Measurements from ENCODE around the gene IL23A.

IL23A gene

GRCh38 chr12:56299308-56299852, 39.3 kb upstream of the IL23A start:
- H3K4me2 ChIP-seq (ENCODE audit: low read length), result peak overlapping the region; percentile 36
- H3K27ac ChIP-seq (ENCODE audit: low read depth, low read length), result peak overlapping the region; percentile 84
- no peak overlapping the region for H4K8ac ChIP-seq (ENCODE audit: low read depth, low read length)
- H3K56ac ChIP-seq (ENCODE audit: low read length), result peak overlapping the region; percentile 95
- H2BK5ac ChIP-seq (ENCODE audit: low read length), result no peak overlapping the region
- H3K79me2 ChIP-seq (ENCODE audit: control insufficient read depth, insufficient read depth, low read length), result peaks cover 35% of the 10 kb centered on the region
- peak; percentile 10 for DNase-seq
- no peak overlapping the region for H4K5ac ChIP-seq (ENCODE audit: low read length)
- H2AK5ac ChIP-seq (ENCODE audit: low read length), result peak overlapping the region; percentile 45
- no peaks in the 10 kb centered on the region for H3K27me3 ChIP-seq (ENCODE audit: insufficient read depth, low read length, poor library complexity)
- H2BK120ac ChIP-seq (ENCODE audit: low read depth, low read length), result no peak overlapping the region
- no CpG with 5 or more reads among the region's 10 CpGs for WGBS (ENCODE audit: extremely low coverage, insufficient coverage, low lambda C conversion rate)
- peak overlapping the region; percentile 60 for H3K4ac ChIP-seq (ENCODE audit: low read depth, low read length)
- peak overlapping the region; percentile 98 for H3K9ac ChIP-seq (ENCODE audit: low read length)
- H3K4me1 ChIP-seq (ENCODE audit: control insufficient read depth, low read depth, low read length), result peaks cover 7% of the 10 kb centered on the region
- H3K18ac ChIP-seq (ENCODE audit: low read length), result peak overlapping the region; percentile 8
- peaks cover 16% of the 10 kb centered on the region for H3K79me1 ChIP-seq (ENCODE audit: low read length)
- H3K23ac ChIP-seq (ENCODE audit: low read length), result no peak overlapping the region
- no peaks in the 10 kb centered on the region for H3K36me3 ChIP-seq (ENCODE audit: control insufficient read depth, insufficient read depth, low read length)
- no peak overlapping the region for H2BK15ac ChIP-seq (replicated peaks; ENCODE audit: low read depth)
- peak overlapping the region; percentile 98 for H3K4me3 ChIP-seq (ENCODE audit: low read length)

- peaks cover 7% of the 10 kb centered on the region for H3K4me1 ChIP-seq (ENCODE audit: control insufficient read depth, low read depth, low read length)
- H4K8ac ChIP-seq (ENCODE audit: low read depth, low read length), result no peak within 1 kb of the TSS
- H2BK5ac ChIP-seq (ENCODE audit: low read length), result peak within 1 kb of the TSS; percentile 20
- peak within 1 kb of the TSS; percentile 98 for H3K4me3 ChIP-seq (ENCODE audit: low read length)
- no CpG with 5 or more reads among the region's 63 CpGs for WGBS (ENCODE audit: extremely low coverage, insufficient coverage, low lambda C conversion rate)
- H3K36me3 ChIP-seq (ENCODE audit: control insufficient read depth, insufficient read depth, low read length), result no peaks in the 10 kb centered on the region
- H3K9ac ChIP-seq (ENCODE audit: low read length), result peak within 1 kb of the TSS; percentile 98
- H3K79me1 ChIP-seq (ENCODE audit: low read length), result peaks cover 16% of the 10 kb centered on the region
- no peak within 1 kb of the TSS for H2BK15ac ChIP-seq (replicated peaks; ENCODE audit: low read depth)
- H2AK5ac ChIP-seq (ENCODE audit: low read length), result peak within 1 kb of the TSS; percentile 56
- H3K56ac ChIP-seq (ENCODE audit: low read length), result peak within 1 kb of the TSS; percentile 95
- H3K4ac ChIP-seq (ENCODE audit: low read depth, low read length), result peak within 1 kb of the TSS; percentile 60
- no peak within 1 kb of the TSS for H3K23ac ChIP-seq (ENCODE audit: low read length)
- DNase-seq, result peak; percentile 99
- peak within 1 kb of the TSS; percentile 36 for H3K4me2 ChIP-seq (ENCODE audit: low read length)
- no peak within 1 kb of the TSS for H4K5ac ChIP-seq (ENCODE audit: low read length)
- peaks cover 32% of the 10 kb centered on the region for H3K79me2 ChIP-seq (ENCODE audit: control insufficient read depth, insufficient read depth, low read length)
- H3K27ac ChIP-seq (ENCODE audit: low read depth, low read length), result peak within 1 kb of the TSS; percentile 84
- no peak within 1 kb of the TSS for H2BK120ac ChIP-seq (ENCODE audit: low read depth, low read length)
- peak within 1 kb of the TSS; percentile 8 for H3K18ac ChIP-seq (ENCODE audit: low read length)
- no peaks in the 10 kb centered on the region for H3K27me3 ChIP-seq (ENCODE audit: insufficient read depth, low read length, poor library complexity)
Observed at GRCh38 chr12:56299853-56300643, 38.6 kb upstream of the IL23A start, which contains the start of gene CS. Gene CS (minus strand): TSS chr12:56300330. CDS start chr12:56300201, 129 bp downstream.

- H3K4me2 ChIP-seq (ENCODE audit: low read length), result peak overlapping the region; percentile 34
- H3K27me3 ChIP-seq (ENCODE audit: insufficient read depth, low read length, poor library complexity), result no peaks in the 10 kb centered on the region
- peak overlapping the region; percentile 81 for H3K56ac ChIP-seq (ENCODE audit: low read length)
- peaks cover 7% of the 10 kb centered on the region for H3K4me1 ChIP-seq (ENCODE audit: control insufficient read depth, low read depth, low read length)
- H2BK120ac ChIP-seq (ENCODE audit: low read depth, low read length), result no peak overlapping the region
- peak overlapping the region; percentile 42 for H3K27ac ChIP-seq (ENCODE audit: low read depth, low read length)
- peak overlapping the region; percentile 16 for H2BK5ac ChIP-seq (ENCODE audit: low read length)
- no peak overlapping the region for H3K4ac ChIP-seq (ENCODE audit: low read depth, low read length)
- DNase-seq, result peak; percentile 16
- H4K8ac ChIP-seq (ENCODE audit: low read depth, low read length), result no peak overlapping the region
- H3K23ac ChIP-seq (ENCODE audit: low read length), result no peak overlapping the region
- H2BK15ac ChIP-seq (replicated peaks; ENCODE audit: low read depth), result no peak overlapping the region
- peaks cover 2% of the 10 kb centered on the region for H3K36me3 ChIP-seq (ENCODE audit: control insufficient read depth, insufficient read depth, low read length)
- H3K18ac ChIP-seq (ENCODE audit: low read length), result no peak overlapping the region
- H4K5ac ChIP-seq (ENCODE audit: low read length), result no peak overlapping the region
- no CpG with 5 or more reads among the region's 21 CpGs for WGBS (ENCODE audit: extremely low coverage, insufficient coverage, low lambda C conversion rate)
- peaks cover 32% of the 10 kb centered on the region for H3K79me2 ChIP-seq (ENCODE audit: control insufficient read depth, insufficient read depth, low read length)
- peaks cover 16% of the 10 kb centered on the region for H3K79me1 ChIP-seq (ENCODE audit: low read length)
- no peak overlapping the region for H3K4me3 ChIP-seq (ENCODE audit: low read length)
- H3K9ac ChIP-seq (ENCODE audit: low read length), result peak overlapping the region; percentile 65
- H2AK5ac ChIP-seq (ENCODE audit: low read length), result peak overlapping the region; percentile 56
Observed at GRCh38 chr12:56300644-56301464, 37.8 kb upstream of the IL23A start.

GRCh38 chr12:56304276-56304675, 34.4 kb upstream of the IL23A start:
- Histone ChIP-seq H3K4me1 (ENCODE audit: control insufficient read depth, low read depth, low read length) (peaks cover 4% of the 10 kb centered on the region), H4K5ac (ENCODE audit: low read length) (no peak overlapping the region), H2BK5ac (ENCODE audit: low read length) (no peak overlapping the region), H3K79me1 (ENCODE audit: low read length) (peaks cover 5% of the 10 kb centered on the region), H3K18ac (ENCODE audit: low read length) (no peak overlapping the region), H2AK5ac (ENCODE audit: low read length) (no peak overlapping the region), H3K4me3 (ENCODE audit: low read length) (no peak overlapping the region), H3K56ac (ENCODE audit: low read length) (no peak overlapping the region), H3K23ac (ENCODE audit: low read length) (no peak overlapping the region), H3K27me3 (ENCODE audit: insufficient read depth, low read length, poor library complexity) (no peaks in the 10 kb centered on the region), H3K79me2 (ENCODE audit: control insufficient read depth, insufficient read depth, low read length) (peaks cover 6% of the 10 kb centered on the region), H3K27ac (ENCODE audit: low read depth, low read length) (no peak overlapping the region), H3K36me3 (ENCODE audit: control insufficient read depth, insufficient read depth, low read length) (peaks cover 2% of the 10 kb centered on the region), H3K9ac (ENCODE audit: low read length) (no peak overlapping the region), H3K4me2 (ENCODE audit: low read length) (no peak overlapping the region), H4K8ac (ENCODE audit: low read depth, low read length) (no peak overlapping the region), H2BK120ac (ENCODE audit: low read depth, low read length) (no peak overlapping the region), H2BK15ac (replicated peaks; ENCODE audit: low read depth) (no peak overlapping the region), H3K4ac (ENCODE audit: low read depth, low read length) (no peak overlapping the region)
- no CpG with 5 or more reads among the region's 3 CpGs for WGBS (ENCODE audit: extremely low coverage, insufficient coverage, low lambda C conversion rate)
- no peak for DNase-seq

GRCh38 chr12:56304872-56305590, 33.7 kb upstream of the IL23A start:
- H3K4me3 ChIP-seq (ENCODE audit: low read length), result no peak overlapping the region
- H4K8ac ChIP-seq (ENCODE audit: low read depth, low read length), result no peak overlapping the region
- no peak for DNase-seq
- H3K4ac ChIP-seq (ENCODE audit: low read depth, low read length), result no peak overlapping the region
- no peak overlapping the region for H3K23ac ChIP-seq (ENCODE audit: low read length)
- no peak overlapping the region for H2BK120ac ChIP-seq (ENCODE audit: low read depth, low read length)
- H4K5ac ChIP-seq (ENCODE audit: low read length), result no peak overlapping the region
- H3K79me1 ChIP-seq (ENCODE audit: low read length), result no peaks in the 10 kb centered on the region
- H3K4me1 ChIP-seq (ENCODE audit: control insufficient read depth, low read depth, low read length), result peaks cover 4% of the 10 kb centered on the region
- H2BK15ac ChIP-seq (replicated peaks; ENCODE audit: low read depth), result no peak overlapping the region
- no peak overlapping the region for H3K9ac ChIP-seq (ENCODE audit: low read length)
- H2AK5ac ChIP-seq (ENCODE audit: low read length), result no peak overlapping the region
- no peak overlapping the region for H3K27ac ChIP-seq (ENCODE audit: low read depth, low read length)
- no peak overlapping the region for H3K18ac ChIP-seq (ENCODE audit: low read length)
- no peak overlapping the region for H3K4me2 ChIP-seq (ENCODE audit: low read length)
- H2BK5ac ChIP-seq (ENCODE audit: low read length), result no peak overlapping the region
- H3K27me3 ChIP-seq (ENCODE audit: insufficient read depth, low read length, poor library complexity), result no peaks in the 10 kb centered on the region
- H3K56ac ChIP-seq (ENCODE audit: low read length), result no peak overlapping the region
- peaks cover 2% of the 10 kb centered on the region for H3K36me3 ChIP-seq (ENCODE audit: control insufficient read depth, insufficient read depth, low read length)
- WGBS (ENCODE audit: extremely low coverage, insufficient coverage, low lambda C conversion rate), result no CpG with 5 or more reads among the region's 8 CpGs
- no peaks in the 10 kb centered on the region for H3K79me2 ChIP-seq (ENCODE audit: control insufficient read depth, insufficient read depth, low read length)
